Mesothelial cell of epicardium (in vitro differentiated cells): ENCODE results near the gene TRPM3. TPM values are rescaled to one million over a fixed set of nuclear protein-coding genes. Genes with fewer than 3 reads are reported as not detected.

Source experiments
- DNase-seq, 2 experiments: peaks; one replicate each; pipeline ENCODE4 v3.0.0; 2021; ENCODE audit warnings: low spot score in 2 of 2; ENCODE audit not compliant: unreplicated experiment in 2 of 2
- H3K27ac Mint-ChIP-seq: 2 replicates; pipeline ENCODE4 v1.8.0; 2021; ENCODE audit warnings: mixed read lengths
- H3K27me3 Mint-ChIP-seq: 2 replicates; pipeline ENCODE4 v1.8.0; 2021; ENCODE audit warnings: low read depth, mixed read lengths
- H3K36me3 Mint-ChIP-seq: 2 replicates; pipeline ENCODE4 v1.8.0; 2021; ENCODE audit warnings: mixed read lengths
- H3K4me1 Mint-ChIP-seq: 2 replicates; pipeline ENCODE4 v1.8.0; 2021; ENCODE audit warnings: mixed read lengths
- H3K4me3 Mint-ChIP-seq: 2 replicates; pipeline ENCODE4 v1.8.0; 2021; ENCODE audit warnings: mild to moderate bottlenecking, moderate library complexity, mixed read lengths
- H3K9me3 Mint-ChIP-seq: 2 replicates; pipeline ENCODE4 v1.8.0; 2021; ENCODE audit warnings: mixed read lengths
- total RNA-seq: library from RNA; stranded (reverse); gene quantifications from 3 replicates; pipeline ENCODE4 v1.2.1, GENCODE V29; 2021
- TF ChIP-seq, protein P1 (sequence below): fragments of 200-600 bp; sonication (generic); IDR thresholded peaks from one replicate; pipeline ENCODE4 v1.5.0; 2021; ENCODE audit warnings: antibody characterized with exemption; ENCODE audit not compliant: unreplicated experiment

TRPM3 gene
- total RNA-seq, 1 donor from 2014 or later, result 1.6 TPM

DNA sequence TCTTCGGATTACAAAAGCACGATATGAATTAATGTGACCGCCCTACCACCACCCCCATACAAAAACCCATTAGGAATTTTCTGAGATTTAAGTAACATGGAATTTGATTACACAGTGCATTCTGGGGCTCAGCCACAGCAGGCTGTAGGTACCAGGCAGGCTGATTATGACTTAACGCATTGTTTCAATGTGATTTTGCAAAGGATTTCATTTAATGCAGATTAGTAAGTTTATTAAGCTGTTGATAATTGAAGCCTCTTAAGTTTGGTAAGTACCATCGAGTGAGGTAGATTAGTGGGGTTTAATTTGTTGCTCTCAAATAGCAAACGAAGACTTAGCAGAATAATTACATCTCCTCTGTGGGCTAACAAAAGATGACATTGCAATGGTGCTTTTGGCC lies 240.1 kb downstream of the TRPM3 start:
- no peak for DNase-seq
- H3K36me3 Mint-ChIP-seq, result no peaks in the 10 kb centered on the region
- no peak overlapping the region for H3K27ac Mint-ChIP-seq
- peaks cover 4% of the 10 kb centered on the region for H3K27me3 Mint-ChIP-seq
- H3K4me1 Mint-ChIP-seq, result peaks cover 2% of the 10 kb centered on the region
- no peaks in the 10 kb centered on the region for H3K9me3 Mint-ChIP-seq
- TF ChIP-seq, protein P1, sequence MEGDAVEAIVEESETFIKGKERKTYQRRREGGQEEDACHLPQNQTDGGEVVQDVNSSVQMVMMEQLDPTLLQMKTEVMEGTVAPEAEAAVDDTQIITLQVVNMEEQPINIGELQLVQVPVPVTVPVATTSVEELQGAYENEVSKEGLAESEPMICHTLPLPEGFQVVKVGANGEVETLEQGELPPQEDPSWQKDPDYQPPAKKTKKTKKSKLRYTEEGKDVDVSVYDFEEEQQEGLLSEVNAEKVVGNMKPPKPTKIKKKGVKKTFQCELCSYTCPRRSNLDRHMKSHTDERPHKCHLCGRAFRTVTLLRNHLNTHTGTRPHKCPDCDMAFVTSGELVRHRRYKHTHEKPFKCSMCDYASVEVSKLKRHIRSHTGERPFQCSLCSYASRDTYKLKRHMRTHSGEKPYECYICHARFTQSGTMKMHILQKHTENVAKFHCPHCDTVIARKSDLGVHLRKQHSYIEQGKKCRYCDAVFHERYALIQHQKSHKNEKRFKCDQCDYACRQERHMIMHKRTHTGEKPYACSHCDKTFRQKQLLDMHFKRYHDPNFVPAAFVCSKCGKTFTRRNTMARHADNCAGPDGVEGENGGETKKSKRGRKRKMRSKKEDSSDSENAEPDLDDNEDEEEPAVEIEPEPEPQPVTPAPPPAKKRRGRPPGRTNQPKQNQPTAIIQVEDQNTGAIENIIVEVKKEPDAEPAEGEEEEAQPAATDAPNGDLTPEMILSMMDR, result no peak
- H3K4me3 Mint-ChIP-seq, result no peak overlapping the region

DNA sequence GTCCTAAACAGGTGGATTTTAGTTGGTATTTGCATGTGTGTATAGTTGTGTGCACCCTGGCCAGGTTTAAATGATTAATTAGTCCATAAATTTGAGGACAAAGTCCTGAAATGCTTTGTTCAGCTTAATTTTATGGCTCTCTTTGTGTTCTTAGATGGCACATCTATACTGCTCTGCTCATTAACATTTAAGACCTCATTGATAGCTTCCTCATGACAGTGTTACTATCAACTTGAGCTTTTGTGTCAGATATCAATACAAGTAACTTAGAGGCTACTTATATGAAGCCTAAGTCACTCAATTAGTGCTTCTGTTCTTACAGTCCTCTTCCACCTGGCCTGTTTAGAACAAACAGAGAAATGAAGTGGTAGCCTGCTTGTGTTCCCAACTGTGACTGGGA lies 240.9 kb downstream of the TRPM3 start:
- H3K36me3 Mint-ChIP-seq, result no peaks in the 10 kb centered on the region
- DNase-seq, result no peak
- H3K4me3 Mint-ChIP-seq, result no peak overlapping the region
- TF ChIP-seq, protein P1, result no peak
- H3K9me3 Mint-ChIP-seq, result no peaks in the 10 kb centered on the region
- H3K27me3 Mint-ChIP-seq, result peaks cover 4% of the 10 kb centered on the region
- H3K4me1 Mint-ChIP-seq, result peaks cover 2% of the 10 kb centered on the region
- no peak overlapping the region for H3K27ac Mint-ChIP-seq

DNA sequence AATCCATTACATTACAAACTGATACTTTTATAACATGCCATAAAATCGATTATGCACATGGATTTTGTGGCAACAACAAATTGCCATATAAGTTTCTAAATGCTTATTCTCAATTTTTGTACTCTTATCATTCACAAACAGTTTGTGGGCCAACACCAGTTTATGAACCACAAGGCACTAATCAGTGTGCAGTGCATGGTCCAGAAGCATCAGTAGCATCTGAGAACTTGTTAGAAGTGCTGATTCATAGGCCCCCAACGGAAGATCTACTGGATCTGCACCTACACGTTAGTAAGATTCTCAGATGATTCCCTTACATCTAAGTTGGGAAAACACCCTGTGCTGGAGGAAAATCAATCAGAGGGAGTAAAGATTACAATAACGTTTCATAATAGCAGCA lies 242.8 kb downstream of the TRPM3 start:
- Mint-ChIP-seq H3K27me3 (peaks cover 2% of the 10 kb centered on the region), H3K4me3 (no peak overlapping the region), H3K36me3 (no peaks in the 10 kb centered on the region), H3K9me3 (no peaks in the 10 kb centered on the region), H3K27ac (no peak overlapping the region), H3K4me1 (peaks cover 2% of the 10 kb centered on the region)
- DNase-seq, result no peak
- TF ChIP-seq, protein P1, result no peak

DNA sequence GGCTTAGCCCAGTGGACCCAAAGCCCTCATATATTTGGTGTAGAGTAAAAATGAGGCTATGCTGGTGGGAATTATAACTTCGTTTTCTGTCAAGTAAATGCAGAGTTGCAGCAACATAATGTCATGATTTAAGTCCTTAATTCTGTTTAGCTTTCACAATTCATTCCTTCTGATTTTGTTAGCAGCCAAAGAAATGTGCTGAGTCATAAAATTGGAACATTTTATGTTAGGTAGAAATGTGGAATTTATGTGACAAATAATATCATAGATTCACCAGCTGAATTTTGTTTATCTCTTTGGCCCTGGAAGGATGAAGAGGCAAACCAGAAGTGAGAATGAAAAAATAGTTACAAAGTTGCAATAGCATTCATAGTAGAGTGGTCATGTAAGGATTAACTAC lies 247.0 kb downstream of the TRPM3 start:
- no peaks in the 10 kb centered on the region for H3K36me3 Mint-ChIP-seq
- H3K27me3 Mint-ChIP-seq, result peaks cover 7% of the 10 kb centered on the region

DNA sequence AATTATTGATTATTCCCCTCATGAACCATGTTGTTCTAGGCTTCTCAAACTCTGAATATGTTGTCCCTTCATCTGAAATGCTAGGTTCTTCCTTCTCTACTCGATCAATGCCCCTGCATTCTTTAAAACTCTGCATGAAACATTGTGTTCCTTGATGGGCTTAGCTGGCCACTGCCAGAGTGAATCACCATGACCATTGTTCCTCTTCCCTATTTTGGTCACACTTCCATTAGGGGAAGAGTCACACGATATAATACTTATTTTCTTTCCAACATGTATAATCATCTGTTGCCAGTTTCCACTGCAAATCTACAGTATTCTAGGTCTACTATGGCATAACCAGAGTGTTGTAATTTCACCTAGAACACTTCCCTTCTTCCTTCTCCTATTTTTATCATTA lies 247.9 kb downstream of the TRPM3 start:
- H3K27ac Mint-ChIP-seq, result no peak overlapping the region
- no peak overlapping the region for H3K4me3 Mint-ChIP-seq
- peaks cover 5% of the 10 kb centered on the region for H3K27me3 Mint-ChIP-seq
- no peak for DNase-seq
- TF ChIP-seq, protein P1, result no peak
- peaks cover 5% of the 10 kb centered on the region for H3K4me1 Mint-ChIP-seq
- peaks cover 6% of the 10 kb centered on the region for H3K9me3 Mint-ChIP-seq
- no peaks in the 10 kb centered on the region for H3K36me3 Mint-ChIP-seq

More for the DNA sequence above, 247.0 kb downstream of the TRPM3 start:
- no peak overlapping the region for H3K27ac Mint-ChIP-seq
- H3K4me1 Mint-ChIP-seq, result peaks cover 2% of the 10 kb centered on the region
- TF ChIP-seq, protein P1, result no peak
- no peak overlapping the region for H3K4me3 Mint-ChIP-seq
- no peak for DNase-seq
- H3K9me3 Mint-ChIP-seq, result peaks cover 6% of the 10 kb centered on the region
